ENCODE measurements around the gene ZNF541. TPM values are rescaled to one million over a fixed set of nuclear protein-coding genes. Genes with fewer than 3 reads are reported as not detected.

Gene ZNF541
- total RNA-seq, 1 experiment from 2014 or later = 0.15 TPM

GRCh38 chr19:47608074-47608918, 35.3 kb upstream of the ZNF541 start:
- DNase-seq (ENCODE audit: low read depth, low spot score) = no peak
- TF ChIP-seq POLR2AphosphoS5 (IDR thresholded peaks at IDR 0.05; ENCODE audit: low read depth, low read length) (peak; percentile 24; the same call in 1 of the 2 replicates), REST (IDR thresholded peaks at IDR 0.05; ENCODE audit: insufficient read depth in 1 of 2, low read depth in 2 of 2, low read length in 1 of 2) (no peak)
- in situ Hi-C loops (cut with HindIII; ENCODE audit: low pct_unique_long_range_greater_than_20kb, low sequenced_read_pairs) = no loop called here
- ChIA-PET POLR2A (no interaction called here), CTCF (no interaction called here)
- peak; percentile 94 for ATAC-seq
- H3K27ac ChIP-seq (ENCODE audit: low read length) = peak overlapping the region; percentile 79
- H3K27me3 ChIP-seq (ENCODE audit: control insufficient read depth, insufficient read depth, low read length) = no peaks in the 10 kb centered on the region
- H3K4me3 ChIP-seq (ENCODE audit: low read depth in 2 of 2, low read length in 2 of 2) = peak overlapping the region; percentile 62 to 77
- intact Hi-C loops (cut with micrococcal nuclease; ENCODE audit: unreplicated experiment) = loop anchor here (10.0 kb wide), 1 partner anchor 93 kb away; the partner anchor contains the start of gene NAPA
- no peaks in the 10 kb centered on the region; the same call in 1 of the 2 replicates for H3K36me3 ChIP-seq (ENCODE audit: control insufficient read depth, insufficient read depth, low read length)
- H3K9me3 ChIP-seq (ENCODE audit: control insufficient read depth, insufficient read depth, low read depth, low read length) = no peaks in the 10 kb centered on the region
- no TSS peak for BruUV-seq (replicated peaks)
- H3K4me1 ChIP-seq (ENCODE audit: control insufficient read depth, insufficient read depth, low read length) = peaks cover 25% of the 10 kb centered on the region

- Histone ChIP-seq H3K27ac (ENCODE audit: low read length) (peak overlapping the region; percentile 79), H3K36me3 (ENCODE audit: control insufficient read depth, insufficient read depth, low read length) (no peaks in the 10 kb centered on the region; the same call in 1 of the 2 replicates), H3K4me3 (ENCODE audit: low read depth in 2 of 2, low read length in 2 of 2) (peak overlapping the region; percentile 62 to 77), H3K27me3 (ENCODE audit: control insufficient read depth, insufficient read depth, low read length) (no peaks in the 10 kb centered on the region), H3K4me1 (ENCODE audit: control insufficient read depth, insufficient read depth, low read length) (peaks cover 18% of the 10 kb centered on the region), H3K9me3 (ENCODE audit: control insufficient read depth, insufficient read depth, low read depth, low read length) (no peaks in the 10 kb centered on the region)
- CTCF ChIA-PET = no interaction called here
- POLR2A ChIA-PET = no interaction called here
- no TSS peak for BruUV-seq (replicated peaks)
- TF ChIP-seq SIN3A (IDR thresholded peaks at IDR 0.05; ENCODE audit: borderline replicate concordance, insufficient read depth, low read depth, low read length) (no peak), CTCF (IDR thresholded peaks at IDR 0.05) (no peak), POLR2AphosphoS5 (IDR thresholded peaks at IDR 0.05; ENCODE audit: low read depth, low read length) (no peak), REST (IDR thresholded peaks at IDR 0.05; ENCODE audit: insufficient read depth in 1 of 2, low read depth in 2 of 2, low read length in 1 of 2) (no peak), TCF7L2 (IDR thresholded peaks at IDR 0.05; ENCODE audit: low read depth, low read length) (no peak)
- in situ Hi-C loops (cut with HindIII; ENCODE audit: low pct_unique_long_range_greater_than_20kb, low sequenced_read_pairs) (no loop called here), intact Hi-C loops (cut with micrococcal nuclease; ENCODE audit: unreplicated experiment) (loop anchor here (10.0 kb wide), 1 partner anchor 93 kb away; the partner anchor contains the start of gene NAPA)
- ATAC-seq (no peak), DNase-seq (ENCODE audit: low read depth, low spot score) (no peak)
These were observed 34.7 kb upstream of the ZNF541 start for GRCh38 chr19:47607564-47608073.

Measured in Panc1 (cell line).